ENCODE data around the gene TEX35.

Gene TEX35

GRCh38 chr1:178512566-178513277, at the start of gene TEX35:
Gene TEX35 (plus strand): TSS chr1:178513109. CDS start chr1:178513189, 80 bp downstream.
- no peak for DNase-seq (ENCODE audit: low read depth)

- DNase-seq (ENCODE audit: low read depth) = no peak
Observed at GRCh38 chr1:178464141-178464540, 48.8 kb upstream of the TEX35 start.

GRCh38 chr1:178464566-178464965, 48.3 kb upstream of the TEX35 start:
- no peak for DNase-seq (ENCODE audit: low read depth)

GRCh38 chr1:178465011-178465410, 47.9 kb upstream of the TEX35 start:
- no peak for DNase-seq (ENCODE audit: low read depth)

- DNase-seq (ENCODE audit: low read depth) = no peak
Observed at GRCh38 chr1:178467837-178468236, 45.1 kb upstream of the TEX35 start.

GRCh38 chr1:178470411-178470960, 42.4 kb upstream of the TEX35 start:
- no peak for DNase-seq (ENCODE audit: low read depth)

- no peak for DNase-seq (ENCODE audit: low read depth)
Observed at GRCh38 chr1:178472531-178472930, 40.4 kb upstream of the TEX35 start.

- no peak for DNase-seq (ENCODE audit: low read depth)
Observed at GRCh38 chr1:178477373-178477772, 35.5 kb upstream of the TEX35 start.

GRCh38 chr1:178477841-178478240, 35.1 kb upstream of the TEX35 start:
- DNase-seq (ENCODE audit: low read depth) = no peak

GRCh38 chr1:178483251-178483957, 29.5 kb upstream of the TEX35 start:
- no peak for DNase-seq (ENCODE audit: low read depth)

GRCh38 chr1:178484698-178485225, 28.1 kb upstream of the TEX35 start:
- no peak for DNase-seq (ENCODE audit: low read depth)

- no peak for DNase-seq (ENCODE audit: low read depth)
Observed at GRCh38 chr1:178485541-178485981, 27.3 kb upstream of the TEX35 start.

- DNase-seq (ENCODE audit: low read depth) = no peak
Observed at GRCh38 chr1:178486100-178487069, 26.5 kb upstream of the TEX35 start.

- no peak for DNase-seq (ENCODE audit: low read depth)
Observed at GRCh38 chr1:178487070-178487615, 25.8 kb upstream of the TEX35 start.

GRCh38 chr1:178488393-178488792, 24.5 kb upstream of the TEX35 start:
- DNase-seq (ENCODE audit: low read depth) = no peak

- DNase-seq (ENCODE audit: low read depth) = no peak
Observed at GRCh38 chr1:178489399-178489798, 23.5 kb upstream of the TEX35 start.

GRCh38 chr1:178490136-178490535, 22.8 kb upstream of the TEX35 start:
- no peak for DNase-seq (ENCODE audit: low read depth)

GRCh38 chr1:178490967-178491366, 21.9 kb upstream of the TEX35 start:
- no peak for DNase-seq (ENCODE audit: low read depth)

GRCh38 chr1:178491721-178492120, 21.2 kb upstream of the TEX35 start:
- no peak for DNase-seq (ENCODE audit: low read depth)

GRCh38 chr1:178492341-178492740, 20.6 kb upstream of the TEX35 start:
- DNase-seq (ENCODE audit: low read depth) = no peak

GRCh38 chr1:178493301-178493741, 19.6 kb upstream of the TEX35 start:
- DNase-seq (ENCODE audit: low read depth) = no peak

All from activated T-cell treated with anti-CD3 and anti-CD28 coated beads for 1 hour (primary cell).